Epithelial cell of umbilical artery (primary cell): ENCODE measurements around the gene DNAH12. TPM values are rescaled to one million over a fixed set of nuclear protein-coding genes. Genes with fewer than 3 reads are reported as not detected.

Experiments used
- total RNA-seq: library from RNA; depleted of rRNA; stranded (reverse); fragments of >200 nt; gene quantifications from 2 replicates; pipeline ENCODE4 v1.2.3, GENCODE V29; 2014

DNAH12 gene
- under 0.01 TPM in 1 of 2 replicates, not detected in the other for total RNA-seq

GRCh38 chr3:57544181-57545125 is at the start of gene DNAH12:
TSS of gene DNAH12 (minus strand) at chr3:57544344. CDS start at chr3:57542870, 1,474 bp downstream.

DNA sequence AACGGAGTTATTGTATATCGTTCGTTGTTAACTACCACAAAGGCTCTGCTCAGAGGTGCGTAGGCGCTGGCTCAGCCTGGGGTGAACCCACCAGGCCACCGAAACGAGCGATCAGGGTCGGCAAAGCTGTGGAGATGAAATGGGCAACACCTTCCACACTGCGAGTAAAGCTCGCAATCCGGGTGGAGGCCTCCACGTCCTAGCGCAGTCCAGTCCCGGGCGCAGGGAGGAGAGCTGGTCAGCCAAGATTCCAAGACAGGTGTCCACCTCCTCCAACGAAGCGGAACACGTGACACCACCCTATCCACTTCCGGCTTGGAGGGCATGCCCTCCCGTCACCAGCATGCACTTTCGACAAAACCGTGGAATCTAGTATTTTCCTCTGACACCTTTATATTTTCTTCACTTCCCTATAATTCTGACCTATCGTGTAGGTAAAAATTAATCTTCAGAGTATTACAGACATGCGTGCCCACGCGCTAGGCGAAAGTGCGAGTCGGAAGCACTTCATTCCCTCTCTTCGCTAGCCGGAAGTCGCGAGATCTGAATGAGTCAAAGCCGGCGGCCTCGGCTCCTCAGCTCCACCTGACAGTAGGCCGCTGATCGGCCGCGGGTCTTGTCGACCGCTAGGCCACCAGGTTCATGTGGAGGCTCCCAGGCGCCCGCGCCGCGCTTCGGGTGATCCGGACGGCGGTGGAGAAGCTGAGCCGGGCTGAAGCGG is 11.8 kb upstream of the DNAH12 start, which contains the start of gene PDE12:
PDE12 (plus strand) TSS at position 537 of the 721 bp plus-strand sequence; CDS start at position 643, 106 bp downstream.

DNA sequence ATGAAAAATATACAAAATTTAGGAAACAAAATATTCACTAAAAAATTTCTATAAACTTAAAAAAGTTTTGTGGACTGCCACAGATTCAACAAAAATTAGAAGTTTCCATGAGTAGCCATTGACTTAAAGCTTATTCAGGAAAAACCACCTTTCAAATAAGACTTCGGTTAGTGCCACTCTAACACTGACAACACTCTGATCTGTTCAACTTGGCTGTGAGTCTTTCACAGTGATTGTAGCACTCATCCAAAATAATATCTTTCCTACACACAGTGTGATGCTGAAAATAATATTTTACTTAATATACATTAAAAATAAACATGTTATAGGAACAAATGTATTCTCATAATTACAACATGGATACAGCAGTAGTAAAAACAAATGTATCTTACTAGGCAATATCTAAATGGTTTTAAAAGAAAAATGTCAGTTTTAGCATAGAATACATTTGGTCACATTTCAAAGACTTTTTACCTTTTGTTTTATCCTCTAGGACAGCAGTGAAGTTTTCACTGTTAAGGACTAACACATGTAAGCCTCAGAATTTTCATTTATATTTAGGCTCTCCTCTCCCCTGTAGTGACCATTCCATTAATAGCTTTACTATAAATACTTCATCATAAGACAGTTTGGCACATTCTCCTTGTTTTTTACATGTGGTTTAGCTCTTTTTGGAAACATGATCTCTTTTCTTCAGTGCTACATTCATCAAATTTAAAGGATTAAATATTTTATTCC is 251.8 kb downstream of the DNAH12 start, which contains the start of gene ASB14:
ASB14 (minus strand) TSS at position 527 of the 738 bp plus-strand sequence. CDS start 652 bp downstream, outside the sequence.

Other genes starting within 250 kb of the DNAH12 start
- 14.3 and 21.0 TPM in 2 replicates for gene PDE12, start 11.9 kb upstream of the DNAH12 start, total RNA-seq
- gene ARF4, start 53.0 kb upstream of the DNAH12 start, total RNA-seq = 162 and 173 TPM in 2 replicates
- 21.3 and 27.6 TPM in 2 replicates for gene DENND6A, start 148.7 kb upstream of the DNAH12 start, total RNA-seq
- gene SLMAP, start 212.0 kb upstream of the DNAH12 start, total RNA-seq = 27.6 and 41.0 TPM in 2 replicates